ENCODE data around the gene NOC2L.

GRCh38 chr1:917076-917459 lies 42.0 kb downstream of the NOC2L start:
- no peak for TF ChIP-seq MYC (IDR thresholded peaks at IDR 0.05; ENCODE audit: low read depth, low read length)
- no peak for TF ChIP-seq CTCF (IDR thresholded peaks at IDR 0.05; ENCODE audit: extremely low read depth in 1 of 2, insufficient read depth in 1 of 2, low read depth in 1 of 2, low read length in 2 of 2)
- peak; percentile 41 for TF ChIP-seq EZH2 (IDR thresholded peaks at IDR 0.05; ENCODE audit: borderline replicate concordance, low read depth, low read length, severe bottlenecking)
- no peak for TF ChIP-seq POLR2A (IDR thresholded peaks at IDR 0.05; ENCODE audit: low read depth, low read length)

All from endothelial cell of umbilical vein (primary cell).